Ectodermal cell (in vitro differentiated cells): Measurements from ENCODE around the gene KLHL10.
A peak's percentile ranks its signal among the peaks of the same experiment; 100 is the strongest.
"Not testable (repeated sequence)": the region's sequence is repeated elsewhere in the genome, so short reads cannot be mapped to it uniquely, and the experiment has no call there.

Experiments used
- H3K27ac ChIP-seq: 2 replicates; pipeline ENCODE4 v1.7.0; 2013; ENCODE audit warnings: mild to moderate bottlenecking, low read depth, low read length; ENCODE audit not compliant: insufficient read depth, poor library complexity, severe bottlenecking
- H3K27me3 ChIP-seq: 2 replicates; pipeline ENCODE4 v1.7.0; 2013; ENCODE audit warnings: mild to moderate bottlenecking, low read length; ENCODE audit not compliant: insufficient read depth, control insufficient read depth, poor library complexity, severe bottlenecking
- H3K36me3 ChIP-seq: one replicate; pipeline ENCODE4 v1.7.0; 2013; ENCODE audit warnings: low read length; ENCODE audit not compliant: control insufficient read depth, insufficient read depth
- H3K4me1 ChIP-seq: one replicate; pipeline ENCODE4 v1.7.0; 2013; ENCODE audit warnings: low read length; ENCODE audit not compliant: control insufficient read depth, insufficient read depth
- H3K4me3 ChIP-seq: 2 replicates; pipeline ENCODE4 v1.7.0; 2013; ENCODE audit warnings: low read depth, low read length, control low read depth; ENCODE audit not compliant: insufficient read depth
- H3K9me3 ChIP-seq: 2 replicates; pipeline ENCODE4 v1.7.0; 2013; ENCODE audit warnings: mild to moderate bottlenecking, low read length, moderate library complexity; ENCODE audit not compliant: control insufficient read depth
- WGBS, 2 experiments: methylation state at CpG; one replicate each; pipeline ENCODE4 v1.1.7; 2013; ENCODE audit warnings: missing lambda C conversion rate in 2 of 2; 5-methylcytosine and 5-hydroxymethylcytosine counted together

KLHL10 gene

DNA sequence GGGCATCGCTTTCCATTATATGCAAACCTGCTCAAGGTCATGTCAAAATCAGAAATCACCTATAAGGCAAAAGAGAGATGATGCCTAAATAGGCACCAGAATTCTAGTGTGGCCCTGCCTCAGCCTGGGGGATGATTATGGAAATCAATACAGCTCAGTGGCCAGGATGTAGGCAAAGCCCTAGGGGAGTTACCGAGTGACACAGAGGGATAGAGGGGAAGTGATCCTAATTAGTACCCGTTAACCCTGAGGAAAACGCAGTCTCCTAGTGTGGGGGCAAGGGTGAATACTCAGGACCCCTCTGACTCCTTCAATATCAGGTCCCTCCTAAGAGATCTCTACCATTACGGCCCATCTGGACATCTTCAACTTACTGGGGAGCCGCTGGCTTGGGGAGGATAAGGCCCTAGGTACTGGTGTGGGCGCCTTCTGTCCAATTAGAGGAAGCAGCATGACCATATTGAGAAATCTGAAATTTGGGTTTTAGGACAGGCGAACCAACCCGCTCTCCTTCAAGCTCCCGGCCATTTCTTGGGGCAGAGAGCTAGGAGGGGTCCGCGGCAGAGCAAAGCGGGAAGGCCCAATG, 2.3 kb upstream of the KLHL10 start:
- Histone ChIP-seq H3K27me3 (peaks cover 6% of the 10 kb centered on the region), H3K9me3 (no peaks in the 10 kb centered on the region), H3K36me3 (peaks cover 9% of the 10 kb centered on the region), H3K27ac (no peak overlapping the region), H3K4me3 (peak overlapping the region; percentile 96), H3K4me1 (peaks cover 8% of the 10 kb centered on the region)
- 15 to 17% methylated on average over 13 of the region's 13 CpGs for WGBS, 2 experiments

DNA sequence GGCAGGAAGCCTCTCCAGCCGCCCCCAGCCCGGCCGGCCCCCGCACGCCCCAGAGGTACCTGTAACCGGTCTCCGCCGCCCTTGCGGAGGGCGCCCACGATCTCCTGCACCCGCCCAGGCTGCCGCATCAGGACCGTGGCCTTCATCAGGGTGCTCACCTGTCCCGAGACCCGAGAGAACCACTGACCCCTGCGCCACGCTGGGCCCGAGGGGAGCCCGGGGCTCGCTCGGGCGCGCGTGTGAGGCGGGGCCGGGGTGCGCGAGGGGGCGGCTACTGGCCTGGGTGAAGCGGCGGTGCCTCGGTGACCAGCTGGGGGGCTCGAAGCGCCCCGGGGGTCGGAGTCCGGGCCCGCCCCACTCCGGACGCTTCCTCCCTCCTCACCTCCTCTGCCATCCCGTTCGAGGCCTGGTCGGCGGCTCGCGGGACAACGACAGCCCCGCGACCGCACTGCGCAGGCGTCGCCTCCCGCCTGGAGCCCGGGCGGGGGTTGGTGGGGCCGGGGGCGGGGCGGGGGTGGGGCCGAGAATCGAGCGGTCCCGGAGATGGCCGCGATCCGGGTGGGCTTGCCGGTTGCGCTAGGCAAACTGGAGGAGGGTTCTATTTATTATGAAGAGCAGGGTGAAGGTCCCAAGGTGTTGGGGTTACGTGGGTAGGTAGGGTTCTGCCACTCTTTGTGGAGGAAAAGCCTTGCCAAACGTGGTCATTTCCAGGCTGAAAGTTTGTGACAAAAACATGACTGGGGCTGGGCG, 1.6 kb upstream of the KLHL10 start, which contains the start of gene NT5C3B:
NT5C3B (minus strand) TSS at position 433 of the 750 bp plus-strand sequence; CDS start at position 394, 39 bp downstream.
- Histone ChIP-seq H3K36me3 (peaks cover 9% of the 10 kb centered on the region), H3K9me3 (no peaks in the 10 kb centered on the region), H3K27ac (no peak within 1 kb of the TSS), H3K4me1 (peaks cover 8% of the 10 kb centered on the region), H3K27me3 (peaks cover 6% of the 10 kb centered on the region), H3K4me3 (peak within 1 kb of the TSS; percentile 96)
- WGBS, 2 experiments, result 1% methylated on average over 72 of the region's 72 CpGs

DNA sequence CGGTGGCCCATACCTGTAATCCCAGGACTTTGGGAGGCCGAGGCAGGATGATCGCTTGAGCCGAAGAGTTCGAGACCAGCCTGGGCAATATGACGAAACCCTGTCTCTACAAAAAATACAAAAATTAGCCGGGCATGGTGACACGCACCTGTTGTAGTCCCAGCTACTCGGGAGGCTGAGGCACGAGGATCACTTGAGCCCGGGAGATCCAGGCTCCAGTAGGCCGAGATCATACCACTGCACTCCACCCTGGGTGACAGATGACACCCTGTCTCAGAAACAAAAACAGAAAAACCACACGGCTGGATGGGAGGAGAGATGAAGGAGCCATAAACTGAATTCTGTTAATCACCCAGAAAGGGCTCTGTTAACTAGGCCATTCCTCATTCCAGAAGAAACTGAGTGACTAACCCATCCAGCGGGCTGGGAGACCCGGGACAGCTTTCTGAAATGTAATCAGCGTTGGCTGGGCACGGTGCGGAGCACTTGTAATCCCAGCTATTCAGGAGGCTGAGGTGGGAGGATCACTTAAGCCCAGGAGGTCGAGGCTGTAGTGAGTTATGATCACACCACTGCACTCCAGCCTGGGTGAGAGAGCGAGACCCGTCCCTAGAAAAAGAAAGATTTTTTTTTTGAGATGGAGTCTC, 952 bp upstream of the KLHL10 start:
- Histone ChIP-seq H3K4me1 (peaks cover 8% of the 10 kb centered on the region), H3K27me3 (peaks cover 6% of the 10 kb centered on the region), H3K9me3 (no peaks in the 10 kb centered on the region), H3K36me3 (peaks cover 8% of the 10 kb centered on the region), H3K4me3 (peak overlapping the region; percentile 96), H3K27ac (no peak overlapping the region)
- 79 to 80% methylated on average over 21 of the region's 21 CpGs for WGBS, 2 experiments

DNA sequence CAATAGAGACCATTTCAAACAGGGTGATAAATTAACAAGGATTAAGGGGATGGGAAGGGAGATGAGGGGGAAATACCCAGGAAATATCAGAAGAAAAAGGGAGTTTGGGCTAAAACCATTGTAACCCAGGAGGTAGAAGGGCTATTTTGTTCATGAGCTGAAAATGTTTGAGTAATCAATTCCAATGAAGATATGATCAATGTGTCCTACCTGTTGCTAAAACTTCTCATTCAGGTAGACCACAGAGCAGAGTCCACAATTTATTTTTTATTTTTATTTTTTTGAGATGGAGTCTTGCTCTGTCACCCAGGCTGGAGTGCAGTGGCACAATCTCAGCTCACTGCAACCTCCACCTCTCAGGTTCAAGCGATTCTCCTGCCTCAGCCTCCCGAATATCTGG, 1.8 kb downstream of the KLHL10 start:
- H3K4me3 ChIP-seq, H3K36me3 ChIP-seq, H3K27ac ChIP-seq, H3K27me3 ChIP-seq, H3K9me3 ChIP-seq, H3K4me1 ChIP-seq: not testable (repeated sequence)
- WGBS, 2 experiments, result 84 to 100% methylated on average over 2 of the region's 2 CpGs

DNA sequence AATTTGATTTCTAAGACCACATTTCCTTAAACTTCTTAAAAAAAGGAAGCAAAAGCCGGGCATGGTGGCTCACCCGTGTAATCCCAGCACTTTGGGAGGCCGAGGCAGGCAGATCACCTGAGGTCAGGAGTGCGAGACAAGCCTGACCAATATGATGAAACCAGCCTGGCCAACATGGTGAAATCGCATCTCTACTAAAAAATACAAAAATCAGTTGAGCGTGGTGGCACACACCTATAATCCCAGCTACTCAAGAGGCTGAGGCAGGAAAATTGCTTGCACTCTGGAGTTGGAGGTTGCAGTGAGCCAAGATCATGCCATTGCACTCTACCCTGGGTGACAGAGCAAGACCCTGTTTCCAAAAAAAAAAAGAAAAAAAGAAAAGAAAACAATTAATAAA, 3.2 kb downstream of the KLHL10 start:
- not testable (repeated sequence) for H3K9me3 ChIP-seq, H3K27me3 ChIP-seq, H3K4me3 ChIP-seq, H3K36me3 ChIP-seq, H3K4me1 ChIP-seq, H3K27ac ChIP-seq
- WGBS, 2 experiments, result 90 to 93% methylated on average over 6 of the region's 6 CpGs

DNA sequence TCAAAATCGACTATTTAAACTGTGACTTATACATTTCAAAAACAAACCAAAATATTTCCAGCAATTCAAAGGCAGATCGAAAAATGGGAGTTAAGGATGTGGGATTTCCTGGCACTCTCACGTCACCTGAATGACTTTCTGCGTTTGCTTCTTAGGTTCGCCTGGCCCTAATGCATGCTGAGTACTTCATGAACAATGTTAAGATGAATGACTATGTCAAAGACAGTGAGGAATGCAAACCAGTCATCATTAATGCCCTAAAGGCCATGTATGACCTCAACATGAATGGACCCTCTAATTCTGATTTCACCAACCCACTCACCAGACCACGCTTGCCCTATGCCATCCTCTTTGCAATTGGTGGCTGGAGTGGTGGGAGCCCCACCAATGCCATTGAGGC, 7.3 kb downstream of the KLHL10 start:
- 92 to 94% methylated on average over 6 of the region's 6 CpGs for WGBS, 2 experiments
- Histone ChIP-seq H3K27ac (no peak overlapping the region), H3K9me3 (no peaks in the 10 kb centered on the region), H3K4me3 (no peak overlapping the region), H3K4me1 (no peaks in the 10 kb centered on the region), H3K27me3 (no peaks in the 10 kb centered on the region), H3K36me3 (no peaks in the 10 kb centered on the region)

DNA sequence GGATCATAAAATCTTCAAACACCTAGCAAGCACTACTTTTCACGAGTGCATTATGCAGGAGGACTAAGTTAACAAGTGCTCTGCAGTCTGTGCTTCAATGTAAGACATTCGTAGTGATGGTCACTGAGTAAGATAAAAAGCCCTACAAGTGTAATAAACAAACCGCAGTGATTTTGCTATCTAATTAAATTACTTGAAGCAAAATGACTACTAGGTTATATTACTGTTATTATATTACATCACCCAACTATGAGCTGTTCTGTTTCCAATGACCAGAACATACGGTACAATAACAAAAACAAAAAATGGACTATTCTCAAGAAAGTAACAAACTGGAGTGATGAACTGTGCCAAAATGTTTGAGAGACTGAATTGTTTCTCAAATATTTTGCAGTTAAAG, 11.2 kb downstream of the KLHL10 start:
- WGBS, 2 experiments, result 98% methylated on average over 3 of the region's 4 CpGs
- no peaks in the 10 kb centered on the region for H3K4me1 ChIP-seq
- no peaks in the 10 kb centered on the region for H3K27me3 ChIP-seq
- no peaks in the 10 kb centered on the region for H3K9me3 ChIP-seq
- no peak overlapping the region for H3K27ac ChIP-seq
- H3K36me3 ChIP-seq, result peaks cover 8% of the 10 kb centered on the region
- no peak overlapping the region for H3K4me3 ChIP-seq

DNA sequence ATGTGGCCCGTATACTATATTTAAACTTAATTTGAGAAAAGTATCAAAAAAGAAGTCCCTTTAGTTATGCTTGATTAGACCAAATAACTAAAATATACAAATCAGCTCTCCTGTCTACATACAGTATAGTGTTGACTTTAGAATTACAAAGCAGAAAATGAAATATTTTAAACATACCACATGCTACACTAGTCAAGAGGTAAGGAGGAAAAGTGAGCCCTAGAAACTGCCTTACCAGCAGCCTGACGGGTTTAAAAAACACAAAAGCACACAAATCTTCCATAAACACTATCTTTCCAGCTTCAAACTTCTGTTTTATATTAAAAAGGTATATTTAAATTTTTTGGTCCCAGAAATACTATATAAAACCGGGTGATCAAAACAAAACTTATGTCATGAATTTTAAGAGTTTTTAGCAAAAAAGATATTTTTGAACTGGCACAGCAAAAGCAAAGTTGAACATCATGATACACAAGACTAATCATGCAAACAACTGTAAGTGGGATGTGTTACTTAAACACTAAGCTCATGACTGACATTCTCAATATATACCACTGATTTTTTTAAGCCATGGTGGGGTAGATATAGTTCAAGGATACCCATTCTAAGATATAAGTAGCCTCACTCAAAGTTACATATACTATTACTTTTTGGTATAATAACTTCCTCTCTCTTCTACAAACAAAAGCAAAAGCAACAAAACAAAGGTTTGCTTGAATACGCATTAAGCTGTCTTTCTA, 11.8 kb downstream of the KLHL10 start:
- H3K4me1 ChIP-seq, result no peaks in the 10 kb centered on the region
- H3K27ac ChIP-seq, result no peak overlapping the region
- no peaks in the 10 kb centered on the region for H3K9me3 ChIP-seq
- H3K36me3 ChIP-seq, result peaks cover 14% of the 10 kb centered on the region
- no peaks in the 10 kb centered on the region for H3K27me3 ChIP-seq
- WGBS, 2 experiments, result 90 to 97% methylated on average over 2 to 3 of the region's 4 CpGs
- no peak overlapping the region for H3K4me3 ChIP-seq

DNA sequence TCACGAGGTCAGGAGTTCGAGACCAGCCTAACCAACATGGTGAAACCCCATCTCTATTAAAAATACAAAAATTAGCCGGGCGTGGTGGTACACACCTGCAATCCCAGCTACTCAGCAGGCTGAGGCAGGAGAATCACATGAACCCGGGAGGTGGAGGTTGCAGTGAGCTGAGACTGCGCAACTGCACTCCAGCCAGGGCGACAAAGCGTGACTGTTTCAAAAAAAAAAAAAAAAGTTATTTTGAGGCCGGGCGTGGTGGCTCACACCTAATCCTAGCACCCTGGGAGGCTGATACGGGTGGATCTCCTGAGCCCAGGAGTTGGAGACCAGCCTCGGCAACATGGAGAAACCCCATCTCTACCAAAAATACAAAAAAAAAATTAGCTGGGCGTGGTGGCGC, 13.8 kb downstream of the KLHL10 start:
- not testable (repeated sequence) for H3K4me3 ChIP-seq, H3K27ac ChIP-seq, H3K9me3 ChIP-seq, H3K4me1 ChIP-seq, H3K27me3 ChIP-seq
- WGBS, 2 experiments, result 91% methylated on average over 14 of the region's 14 CpGs
- peaks cover 20% of the 10 kb centered on the region for H3K36me3 ChIP-seq
